Prostate gland (tissue), 2 donors: ENCODE results near the gene ELFN1.

Experiments
- POLR2A ChIP-seq: fragments of 450-650 bp; IDR thresholded peaks from one replicate; pipeline ENCODE4 v1.6.1; 2016; ENCODE audit warnings: antibody characterized with exemption, mild to moderate bottlenecking
- TF ChIP-seq, protein P1 (sequence below), 4 experiments: fragments of 200-600 bp in 2 of 4; fragments of 450-650 bp in 2 of 4; sonication (generic) in 2 of 4; IDR thresholded peaks; 1 replicate in 3 of 4; 2 replicates in 1 of 4; pipeline ENCODE4 v1.5.1; 2016 to 2019; ENCODE audit warnings: antibody characterized with exemption in 4 of 4, mild to moderate bottlenecking in 2 of 4, moderate library complexity in 2 of 4

- TF ChIP-seq, protein P1, sequence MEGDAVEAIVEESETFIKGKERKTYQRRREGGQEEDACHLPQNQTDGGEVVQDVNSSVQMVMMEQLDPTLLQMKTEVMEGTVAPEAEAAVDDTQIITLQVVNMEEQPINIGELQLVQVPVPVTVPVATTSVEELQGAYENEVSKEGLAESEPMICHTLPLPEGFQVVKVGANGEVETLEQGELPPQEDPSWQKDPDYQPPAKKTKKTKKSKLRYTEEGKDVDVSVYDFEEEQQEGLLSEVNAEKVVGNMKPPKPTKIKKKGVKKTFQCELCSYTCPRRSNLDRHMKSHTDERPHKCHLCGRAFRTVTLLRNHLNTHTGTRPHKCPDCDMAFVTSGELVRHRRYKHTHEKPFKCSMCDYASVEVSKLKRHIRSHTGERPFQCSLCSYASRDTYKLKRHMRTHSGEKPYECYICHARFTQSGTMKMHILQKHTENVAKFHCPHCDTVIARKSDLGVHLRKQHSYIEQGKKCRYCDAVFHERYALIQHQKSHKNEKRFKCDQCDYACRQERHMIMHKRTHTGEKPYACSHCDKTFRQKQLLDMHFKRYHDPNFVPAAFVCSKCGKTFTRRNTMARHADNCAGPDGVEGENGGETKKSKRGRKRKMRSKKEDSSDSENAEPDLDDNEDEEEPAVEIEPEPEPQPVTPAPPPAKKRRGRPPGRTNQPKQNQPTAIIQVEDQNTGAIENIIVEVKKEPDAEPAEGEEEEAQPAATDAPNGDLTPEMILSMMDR (IDR thresholded peaks at IDR 0.05) = no peak
- no peak for TF ChIP-seq POLR2A
Measured at GRCh38 chr7:1696671-1697498, 26.8 kb downstream of the ELFN1 start.
